ENCODE data around the gene MAFG. TPM values are rescaled to one million over a fixed set of nuclear protein-coding genes. Genes with fewer than 3 reads are reported as not detected.

The MAFG gene
- total and polyA plus RNA-seq, 2 of the 13 experiments (the other 11 are each of a cell fraction or from before 2014, with no cell fraction given), result 14.5 to 20.0 TPM

DNA sequence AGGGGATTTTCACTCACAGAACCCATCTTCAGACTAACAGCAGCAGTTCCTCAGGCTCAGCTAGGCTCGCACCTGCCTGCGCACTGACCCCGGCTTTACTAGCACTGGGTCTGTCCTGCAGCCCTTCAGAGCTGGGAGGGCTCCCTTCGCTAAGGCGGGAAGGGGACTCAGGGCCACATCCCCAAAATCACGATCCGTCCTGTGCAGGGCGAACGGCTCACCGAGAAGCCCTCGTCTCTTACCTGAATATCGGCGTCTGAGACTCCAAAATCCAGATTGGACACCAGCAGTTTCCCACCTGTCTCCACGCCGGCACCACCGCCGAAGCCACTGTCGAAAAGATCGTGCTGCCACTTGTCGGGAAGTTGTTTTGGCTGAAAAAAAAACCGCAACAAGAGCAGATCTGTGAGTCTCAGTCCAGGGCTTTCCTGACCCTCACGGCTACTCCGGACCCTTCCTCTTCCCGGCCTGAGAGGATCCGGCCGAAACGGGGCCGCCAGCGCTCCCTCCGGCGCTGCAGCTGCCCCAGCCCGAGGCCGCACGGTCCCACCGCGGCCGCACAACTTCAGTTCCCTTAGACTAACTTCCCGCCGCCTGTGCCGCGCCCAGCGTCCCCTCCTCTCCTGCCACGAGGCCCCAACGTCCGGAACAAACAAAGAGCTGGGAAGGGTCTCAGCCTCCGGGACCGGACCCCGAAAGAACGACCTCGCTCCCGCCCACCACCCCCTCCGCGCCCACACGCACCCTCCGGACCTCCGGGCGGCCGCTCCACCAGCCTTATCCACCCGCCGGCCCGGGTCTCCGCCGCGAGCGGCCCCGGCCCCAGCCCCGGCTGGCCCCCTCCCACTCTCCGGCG lies 36.9 kb downstream of the MAFG start (continued):
- TF ChIP-seq FOXM1 (CRISPR knock-in tag; IDR thresholded peaks at IDR 0.05), result no peak
- TF ChIP-seq ZNF101 (CRISPR knock-in tag; IDR thresholded peaks at IDR 0.05; ENCODE audit: borderline replicate concordance, low read depth), result no peak
- TF ChIP-seq ETV5 (CRISPR knock-in tag; IDR thresholded peaks at IDR 0.05; ENCODE audit: borderline replicate concordance), result peak; percentile 39
- no peak for TF ChIP-seq TOPORS (CRISPR knock-in tag; IDR thresholded peaks at IDR 0.05)
- TF ChIP-seq, protein P1, sequence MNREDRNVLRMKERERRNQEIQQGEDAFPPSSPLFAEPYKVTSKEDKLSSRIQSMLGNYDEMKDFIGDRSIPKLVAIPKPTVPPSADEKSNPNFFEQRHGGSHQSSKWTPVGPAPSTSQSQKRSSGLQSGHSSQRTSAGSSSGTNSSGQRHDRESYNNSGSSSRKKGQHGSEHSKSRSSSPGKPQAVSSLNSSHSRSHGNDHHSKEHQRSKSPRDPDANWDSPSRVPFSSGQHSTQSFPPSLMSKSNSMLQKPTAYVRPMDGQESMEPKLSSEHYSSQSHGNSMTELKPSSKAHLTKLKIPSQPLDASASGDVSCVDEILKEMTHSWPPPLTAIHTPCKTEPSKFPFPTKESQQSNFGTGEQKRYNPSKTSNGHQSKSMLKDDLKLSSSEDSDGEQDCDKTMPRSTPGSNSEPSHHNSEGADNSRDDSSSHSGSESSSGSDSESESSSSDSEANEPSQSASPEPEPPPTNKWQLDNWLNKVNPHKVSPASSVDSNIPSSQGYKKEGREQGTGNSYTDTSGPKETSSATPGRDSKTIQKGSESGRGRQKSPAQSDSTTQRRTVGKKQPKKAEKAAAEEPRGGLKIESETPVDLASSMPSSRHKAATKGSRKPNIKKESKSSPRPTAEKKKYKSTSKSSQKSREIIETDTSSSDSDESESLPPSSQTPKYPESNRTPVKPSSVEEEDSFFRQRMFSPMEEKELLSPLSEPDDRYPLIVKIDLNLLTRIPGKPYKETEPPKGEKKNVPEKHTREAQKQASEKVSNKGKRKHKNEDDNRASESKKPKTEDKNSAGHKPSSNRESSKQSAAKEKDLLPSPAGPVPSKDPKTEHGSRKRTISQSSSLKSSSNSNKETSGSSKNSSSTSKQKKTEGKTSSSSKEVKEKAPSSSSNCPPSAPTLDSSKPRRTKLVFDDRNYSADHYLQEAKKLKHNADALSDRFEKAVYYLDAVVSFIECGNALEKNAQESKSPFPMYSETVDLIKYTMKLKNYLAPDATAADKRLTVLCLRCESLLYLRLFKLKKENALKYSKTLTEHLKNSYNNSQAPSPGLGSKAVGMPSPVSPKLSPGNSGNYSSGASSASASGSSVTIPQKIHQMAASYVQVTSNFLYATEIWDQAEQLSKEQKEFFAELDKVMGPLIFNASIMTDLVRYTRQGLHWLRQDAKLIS (CRISPR knock-in tag; IDR thresholded peaks at IDR 0.05), result no peak
- no peak for TF ChIP-seq ZNF224 (CRISPR knock-in tag; IDR thresholded peaks at IDR 0.05)
- no peak for TF ChIP-seq NFRKB (IDR thresholded peaks at IDR 0.05)
- no peak for TF ChIP-seq CCAR2 (optimal IDR thresholded peaks at IDR 0.05; ENCODE audit: low read depth, low read length)
- TF ChIP-seq, protein P2, sequence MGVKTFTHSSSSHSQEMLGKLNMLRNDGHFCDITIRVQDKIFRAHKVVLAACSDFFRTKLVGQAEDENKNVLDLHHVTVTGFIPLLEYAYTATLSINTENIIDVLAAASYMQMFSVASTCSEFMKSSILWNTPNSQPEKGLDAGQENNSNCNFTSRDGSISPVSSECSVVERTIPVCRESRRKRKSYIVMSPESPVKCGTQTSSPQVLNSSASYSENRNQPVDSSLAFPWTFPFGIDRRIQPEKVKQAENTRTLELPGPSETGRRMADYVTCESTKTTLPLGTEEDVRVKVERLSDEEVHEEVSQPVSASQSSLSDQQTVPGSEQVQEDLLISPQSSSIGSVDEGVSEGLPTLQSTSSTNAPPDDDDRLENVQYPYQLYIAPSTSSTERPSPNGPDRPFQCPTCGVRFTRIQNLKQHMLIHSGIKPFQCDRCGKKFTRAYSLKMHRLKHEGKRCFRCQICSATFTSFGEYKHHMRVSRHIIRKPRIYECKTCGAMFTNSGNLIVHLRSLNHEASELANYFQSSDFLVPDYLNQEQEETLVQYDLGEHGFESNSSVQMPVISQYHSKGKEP (CRISPR knock-in tag; IDR thresholded peaks at IDR 0.05), result no peak
- TF ChIP-seq, protein P3, sequence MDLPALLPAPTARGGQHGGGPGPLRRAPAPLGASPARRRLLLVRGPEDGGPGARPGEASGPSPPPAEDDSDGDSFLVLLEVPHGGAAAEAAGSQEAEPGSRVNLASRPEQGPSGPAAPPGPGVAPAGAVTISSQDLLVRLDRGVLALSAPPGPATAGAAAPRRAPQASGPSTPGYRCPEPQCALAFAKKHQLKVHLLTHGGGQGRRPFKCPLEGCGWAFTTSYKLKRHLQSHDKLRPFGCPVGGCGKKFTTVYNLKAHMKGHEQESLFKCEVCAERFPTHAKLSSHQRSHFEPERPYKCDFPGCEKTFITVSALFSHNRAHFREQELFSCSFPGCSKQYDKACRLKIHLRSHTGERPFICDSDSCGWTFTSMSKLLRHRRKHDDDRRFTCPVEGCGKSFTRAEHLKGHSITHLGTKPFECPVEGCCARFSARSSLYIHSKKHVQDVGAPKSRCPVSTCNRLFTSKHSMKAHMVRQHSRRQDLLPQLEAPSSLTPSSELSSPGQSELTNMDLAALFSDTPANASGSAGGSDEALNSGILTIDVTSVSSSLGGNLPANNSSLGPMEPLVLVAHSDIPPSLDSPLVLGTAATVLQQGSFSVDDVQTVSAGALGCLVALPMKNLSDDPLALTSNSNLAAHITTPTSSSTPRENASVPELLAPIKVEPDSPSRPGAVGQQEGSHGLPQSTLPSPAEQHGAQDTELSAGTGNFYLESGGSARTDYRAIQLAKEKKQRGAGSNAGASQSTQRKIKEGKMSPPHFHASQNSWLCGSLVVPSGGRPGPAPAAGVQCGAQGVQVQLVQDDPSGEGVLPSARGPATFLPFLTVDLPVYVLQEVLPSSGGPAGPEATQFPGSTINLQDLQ (CRISPR knock-in tag; IDR thresholded peaks at IDR 0.05), result no peak
- TF ChIP-seq ZNF24 (IDR thresholded peaks at IDR 0.05), result no peak
- no peak for TF ChIP-seq REL (CRISPR knock-in tag; conservative IDR thresholded peaks at IDR 0.05)
- no peak for TF ChIP-seq SRSF9 (IDR thresholded peaks at IDR 0.05; ENCODE audit: borderline replicate concordance, insufficient read depth, low read depth, low read length, poor library complexity, severe bottlenecking)
- TF ChIP-seq PRMT3 (CRISPR knock-in tag; IDR thresholded peaks at IDR 0.05; ENCODE audit: borderline replicate concordance, low read depth), result no peak
- no peak for TF ChIP-seq ZNF749 (CRISPR knock-in tag; IDR thresholded peaks at IDR 0.05; ENCODE audit: borderline replicate concordance)
- TF ChIP-seq ZNF674 (CRISPR knock-in tag; IDR thresholded peaks at IDR 0.05; ENCODE audit: low read depth), result no peak
- TF ChIP-seq BRCA1 (CRISPR knock-in tag; IDR thresholded peaks at IDR 0.05), result no peak
- TF ChIP-seq ZMYM4 (CRISPR knock-in tag; IDR thresholded peaks at IDR 0.05), result no peak
- TF ChIP-seq POLR2AphosphoS2 (IDR thresholded peaks at IDR 0.05; ENCODE audit: low read depth, low read length), result no peak
- TF ChIP-seq MAFK (conservative IDR thresholded peaks at IDR 0.05 in 1 of 2, IDR thresholded peaks at IDR 0.05 in 1 of 2; ENCODE audit: low read length in 2 of 2), result no peak
- no peak for TF ChIP-seq ZNF790 (CRISPR knock-in tag; IDR thresholded peaks at IDR 0.05; ENCODE audit: borderline replicate concordance)
- no peak for TF ChIP-seq KDM5B (CRISPR knock-in tag; IDR thresholded peaks at IDR 0.05; ENCODE audit: borderline replicate concordance)

Data from HepG2 (cell line).